HEK293T (cell line): ENCODE results near the gene RNF152.
"Not testable (repeated sequence)": the region's sequence is repeated elsewhere in the genome, so short reads cannot be mapped to it uniquely, and the experiment has no call there.

ENCODE experiments used
- CTCF ChIA-PET: fragments of 350-600 bp; formaldehyde crosslinking; extraction: SDS; loops from one replicate; lab custom pipeline; 2021; ENCODE audit warnings: antibody characterized with exemption, inconsistent platforms; lab: Yijun Ruan, JAX
- POLR2A ChIA-PET: fragments of 350-600 bp; formaldehyde crosslinking; extraction: SDS; loops from one replicate; lab custom pipeline; 2020; ENCODE audit warnings: antibody characterized with exemption, inconsistent platforms; lab: Yijun Ruan, JAX
- DNase-seq: peaks from one replicate; pipeline ENCODE4 v3.0.0; 2012; ENCODE audit warnings: mixed read lengths; ENCODE audit errors: extremely low spot score
- ARNT ChIP-seq: fragments of 450-650 bp; IDR thresholded peaks from 2 replicates; pipeline ENCODE4 v1.6.1; 2017; ENCODE audit warnings: mild to moderate bottlenecking
- BHLHE40 ChIP-seq: fragments of 450-650 bp; IDR thresholded peaks from 2 replicates; pipeline ENCODE4 v1.6.1; 2016; ENCODE audit warnings: mild to moderate bottlenecking, moderate library complexity, borderline replicate concordance
- CTBP1 ChIP-seq: fragments of 450-650 bp; IDR thresholded peaks from 2 replicates; pipeline ENCODE4 v1.6.1; 2016; ENCODE audit warnings: borderline replicate concordance
- ELF4 ChIP-seq: fragments of 450-650 bp; IDR thresholded peaks from 2 replicates; pipeline ENCODE4 v1.6.1; 2017; ENCODE audit warnings: antibody characterized with exemption
- FOXA1 ChIP-seq: fragments of 450-650 bp; IDR thresholded peaks from 2 replicates; pipeline ENCODE4 v1.6.1; 2016; ENCODE audit warnings: mild to moderate bottlenecking
- FOXK2 ChIP-seq: fragments of 450-650 bp; IDR thresholded peaks from 2 replicates; pipeline ENCODE4 v1.6.1; 2016; ENCODE audit warnings: mild to moderate bottlenecking
- FOXM1 ChIP-seq: fragments of 450-650 bp; IDR thresholded peaks from 2 replicates; pipeline ENCODE4 v1.6.1; 2017; ENCODE audit warnings: mild to moderate bottlenecking, borderline replicate concordance
- HDGF ChIP-seq: fragments of 450-650 bp; IDR thresholded peaks from 2 replicates; pipeline ENCODE4 v1.6.1; 2017; ENCODE audit warnings: antibody characterized with exemption, borderline replicate concordance
- L3MBTL2 ChIP-seq: fragments of 450-650 bp; conservative IDR thresholded peaks from 2 replicates; pipeline ENCODE4 v1.6.1; 2016; ENCODE audit warnings: mild to moderate bottlenecking
- LEF1 ChIP-seq: fragments of 450-650 bp; IDR thresholded peaks from 2 replicates; pipeline ENCODE4 v1.6.1; 2017; ENCODE audit warnings: mild to moderate bottlenecking, borderline replicate concordance
- NFRKB ChIP-seq: fragments of 450-650 bp; IDR thresholded peaks from 2 replicates; pipeline ENCODE4 v1.6.1; 2016; ENCODE audit warnings: mild to moderate bottlenecking, moderate library complexity
- SP1 ChIP-seq: fragments of 450-650 bp; IDR thresholded peaks from 2 replicates; pipeline ENCODE4 v1.6.1; 2017
- SUZ12 ChIP-seq: fragments of 450-650 bp; IDR thresholded peaks from 2 replicates; pipeline ENCODE4 v1.6.1; 2016; ENCODE audit warnings: mild to moderate bottlenecking
- TARDBP ChIP-seq: fragments of 450-650 bp; IDR thresholded peaks from 2 replicates; pipeline ENCODE4 v1.6.1; 2016
- ZNF384 ChIP-seq: fragments of 450-650 bp; IDR thresholded peaks from 2 replicates; pipeline ENCODE4 v1.6.1; 2016
- TF ChIP-seq, protein P1 (sequence below): fragments of 450-650 bp; IDR thresholded peaks from 2 replicates; pipeline ENCODE4 v1.6.1; 2016

RNF152 gene

DNA sequence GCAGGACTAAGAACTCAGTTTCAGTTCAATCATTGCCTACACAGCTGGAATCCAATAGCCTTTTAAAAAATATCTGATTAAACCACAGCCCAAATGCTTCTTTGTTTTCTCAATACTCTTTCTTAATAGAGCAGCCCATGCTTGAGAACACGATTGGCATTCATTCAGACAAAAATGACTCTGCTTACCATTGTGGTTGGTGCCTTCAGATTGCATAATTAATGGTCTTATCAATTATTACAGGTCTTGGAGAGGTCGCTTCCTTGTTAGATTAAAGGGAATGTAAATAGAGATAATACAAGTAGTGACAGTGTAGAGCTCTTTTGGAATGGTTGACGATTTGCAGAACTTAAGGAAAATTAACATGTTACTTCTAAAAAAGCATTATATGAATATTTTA is 107.2 kb downstream of the RNF152 start:
- ChIA-PET CTCF (no interaction called here), POLR2A (no interaction called here)
- TF ChIP-seq NFRKB (no peak), LEF1 (no peak), HDGF (no peak), BHLHE40 (no peak)
- DNase-seq, result no peak

GRCh38 chr18:61784834-61785233 is 108.0 kb downstream of the RNF152 start:
- no peak for DNase-seq
- no peak for TF ChIP-seq FOXA1
- TF ChIP-seq, protein P1, sequence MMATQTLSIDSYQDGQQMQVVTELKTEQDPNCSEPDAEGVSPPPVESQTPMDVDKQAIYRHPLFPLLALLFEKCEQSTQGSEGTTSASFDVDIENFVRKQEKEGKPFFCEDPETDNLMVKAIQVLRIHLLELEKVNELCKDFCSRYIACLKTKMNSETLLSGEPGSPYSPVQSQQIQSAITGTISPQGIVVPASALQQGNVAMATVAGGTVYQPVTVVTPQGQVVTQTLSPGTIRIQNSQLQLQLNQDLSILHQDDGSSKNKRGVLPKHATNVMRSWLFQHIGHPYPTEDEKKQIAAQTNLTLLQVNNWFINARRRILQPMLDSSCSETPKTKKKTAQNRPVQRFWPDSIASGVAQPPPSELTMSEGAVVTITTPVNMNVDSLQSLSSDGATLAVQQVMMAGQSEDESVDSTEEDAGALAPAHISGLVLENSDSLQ, result no peak
- no peak for TF ChIP-seq BHLHE40
- TF ChIP-seq ZNF384, result no peak
- TF ChIP-seq SP1, result no peak
- TF ChIP-seq TARDBP, result no peak
- TF ChIP-seq LEF1, result no peak
- no peak for TF ChIP-seq ELF4
- no peak for TF ChIP-seq FOXK2
- TF ChIP-seq HDGF, result no peak
- TF ChIP-seq NFRKB, result no peak
- no peak for TF ChIP-seq L3MBTL2
- TF ChIP-seq SUZ12, result no peak
- TF ChIP-seq FOXM1, result no peak
- no peak for TF ChIP-seq CTBP1
- no peak for TF ChIP-seq ARNT
- CTCF ChIA-PET, result no interaction called here
- POLR2A ChIA-PET, result no interaction called here

DNA sequence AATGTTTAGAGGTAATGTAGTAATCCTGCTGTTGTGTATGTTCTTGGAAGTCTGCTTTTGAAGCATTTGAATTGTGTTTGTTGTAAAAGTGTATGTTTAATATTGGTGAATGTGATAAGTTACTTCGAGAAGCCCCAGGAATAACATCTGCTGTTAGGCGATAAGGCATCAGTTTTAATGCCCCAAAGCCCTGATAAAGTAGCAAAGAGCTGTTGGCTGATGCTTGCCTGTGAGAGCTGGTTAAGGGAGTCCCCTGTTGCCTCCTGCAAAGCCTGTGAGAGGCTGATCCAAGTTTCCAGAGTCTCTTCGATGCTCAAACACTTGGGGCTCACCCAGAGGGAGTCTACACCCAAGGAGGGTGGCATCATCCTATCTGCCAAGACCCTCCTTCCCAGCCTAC is 110.3 kb downstream of the RNF152 start:
- POLR2A ChIA-PET, result no interaction called here
- CTCF ChIA-PET, result no interaction called here
- no peak for DNase-seq
- TF ChIP-seq NFRKB (no peak), TARDBP (no peak), HDGF (no peak), BHLHE40 (no peak), SUZ12 (no peak), SP1 (no peak), ELF4 (no peak), ZNF384 (no peak), FOXM1 (no peak), FOXA1 (no peak), ARNT (no peak)

GRCh38 chr18:61776201-61776600 is 116.6 kb downstream of the RNF152 start:
- POLR2A ChIA-PET, CTCF ChIA-PET, DNase-seq: not testable (repeated sequence)

- TF ChIP-seq, protein P1, result no peak
- no peak for TF ChIP-seq FOXK2
- TF ChIP-seq SUZ12, result no peak
- no peak for TF ChIP-seq FOXA1
- no peak for TF ChIP-seq CTBP1
- no peak for TF ChIP-seq LEF1
- no peak for TF ChIP-seq HDGF
- no peak for TF ChIP-seq ZNF384
- no peak for TF ChIP-seq SP1
- TF ChIP-seq FOXM1, result no peak
- no peak for TF ChIP-seq ARNT
- ChIA-PET CTCF (no interaction called here), POLR2A (no interaction called here)
- DNase-seq, result no peak
Measured at GRCh38 chr18:61774846-61775245, 118.0 kb downstream of the RNF152 start.

- POLR2A ChIA-PET, result no interaction called here
- CTCF ChIA-PET, result no interaction called here
- no peak for TF ChIP-seq LEF1
- no peak for TF ChIP-seq SP1
- no peak for TF ChIP-seq L3MBTL2
- no peak for TF ChIP-seq TARDBP
- TF ChIP-seq ARNT, result no peak
- no peak for TF ChIP-seq FOXM1
- no peak for TF ChIP-seq HDGF
- TF ChIP-seq, protein P1, result no peak
- no peak for TF ChIP-seq BHLHE40
- TF ChIP-seq ELF4, result no peak
- TF ChIP-seq NFRKB, result no peak
- no peak for DNase-seq
Measured at GRCh38 chr18:61772293-61772848, 120.4 kb downstream of the RNF152 start.

GRCh38 chr18:61771861-61772260 is 120.9 kb downstream of the RNF152 start:
- no peak for DNase-seq
- no peak for TF ChIP-seq CTBP1
- no peak for TF ChIP-seq SUZ12
- no peak for TF ChIP-seq SP1
- no peak for TF ChIP-seq NFRKB
- TF ChIP-seq FOXK2, result no peak
- no peak for TF ChIP-seq ARNT
- TF ChIP-seq ZNF384, result no peak
- TF ChIP-seq L3MBTL2, result no peak
- no peak for TF ChIP-seq BHLHE40
- no peak for TF ChIP-seq ELF4
- CTCF ChIA-PET, result no interaction called here
- POLR2A ChIA-PET, result no interaction called here
